PFSK-1 (cell line): ENCODE measurements around the gene CHGA.

Experiments used
- POLR2AphosphoS5 ChIP-seq: IDR thresholded peaks from 2 replicates; pipeline ENCODE4 v1.6.1; 2012; ENCODE audit warnings: low read depth, mild to moderate bottlenecking, control low read depth, low read length, moderate library complexity
- SIN3A ChIP-seq: IDR thresholded peaks from 2 replicates; pipeline ENCODE4 v1.6.1; 2012; ENCODE audit warnings: mild to moderate bottlenecking, low read length, moderate library complexity, borderline replicate concordance; ENCODE audit not compliant: insufficient read depth
- TF ChIP-seq, protein P1 (sequence below), 2 experiments: IDR thresholded peaks; 2 replicates each; pipeline versions ENCODE4 v1.6.1 to v1.8.0; 2011 to 2012; ENCODE audit warnings: low read depth in 2 of 2, low read length in 2 of 2, control low read depth in 1 of 2, inconsistent platforms in 1 of 2, mild to moderate bottlenecking in 1 of 2, moderate library complexity in 1 of 2; ENCODE audit not compliant: insufficient read depth in 1 of 2

GRCh38 chr14:92963301-92964123 lies 40.6 kb downstream of the CHGA start:
- TF ChIP-seq POLR2AphosphoS5 (no peak), SIN3A (no peak)
- TF ChIP-seq, protein P1, sequence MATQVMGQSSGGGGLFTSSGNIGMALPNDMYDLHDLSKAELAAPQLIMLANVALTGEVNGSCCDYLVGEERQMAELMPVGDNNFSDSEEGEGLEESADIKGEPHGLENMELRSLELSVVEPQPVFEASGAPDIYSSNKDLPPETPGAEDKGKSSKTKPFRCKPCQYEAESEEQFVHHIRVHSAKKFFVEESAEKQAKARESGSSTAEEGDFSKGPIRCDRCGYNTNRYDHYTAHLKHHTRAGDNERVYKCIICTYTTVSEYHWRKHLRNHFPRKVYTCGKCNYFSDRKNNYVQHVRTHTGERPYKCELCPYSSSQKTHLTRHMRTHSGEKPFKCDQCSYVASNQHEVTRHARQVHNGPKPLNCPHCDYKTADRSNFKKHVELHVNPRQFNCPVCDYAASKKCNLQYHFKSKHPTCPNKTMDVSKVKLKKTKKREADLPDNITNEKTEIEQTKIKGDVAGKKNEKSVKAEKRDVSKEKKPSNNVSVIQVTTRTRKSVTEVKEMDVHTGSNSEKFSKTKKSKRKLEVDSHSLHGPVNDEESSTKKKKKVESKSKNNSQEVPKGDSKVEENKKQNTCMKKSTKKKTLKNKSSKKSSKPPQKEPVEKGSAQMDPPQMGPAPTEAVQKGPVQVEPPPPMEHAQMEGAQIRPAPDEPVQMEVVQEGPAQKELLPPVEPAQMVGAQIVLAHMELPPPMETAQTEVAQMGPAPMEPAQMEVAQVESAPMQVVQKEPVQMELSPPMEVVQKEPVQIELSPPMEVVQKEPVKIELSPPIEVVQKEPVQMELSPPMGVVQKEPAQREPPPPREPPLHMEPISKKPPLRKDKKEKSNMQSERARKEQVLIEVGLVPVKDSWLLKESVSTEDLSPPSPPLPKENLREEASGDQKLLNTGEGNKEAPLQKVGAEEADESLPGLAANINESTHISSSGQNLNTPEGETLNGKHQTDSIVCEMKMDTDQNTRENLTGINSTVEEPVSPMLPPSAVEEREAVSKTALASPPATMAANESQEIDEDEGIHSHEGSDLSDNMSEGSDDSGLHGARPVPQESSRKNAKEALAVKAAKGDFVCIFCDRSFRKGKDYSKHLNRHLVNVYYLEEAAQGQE (IDR thresholded peaks at IDR 0.05; ENCODE audit: insufficient read depth in 1 of 2, low read depth in 2 of 2, low read length in 2 of 2) = no peak
